GM21737 (cell line): Measurements from ENCODE around the gene TMC5.
"Not testable (repeated sequence)": the region's sequence is repeated elsewhere in the genome, so short reads cannot be mapped to it uniquely, and the experiment has no call there.

Source experiments
- ATAC-seq: cut with Tn5 transposase; IDR thresholded peaks from one replicate; pipeline ENCODE4 v1.9.1; 2021; ENCODE audit warnings: mild to moderate bottlenecking, moderate library complexity; ENCODE audit not compliant: unreplicated experiment

The TMC5 gene

GRCh38 chr16:19527161-19527560 lies 109.5 kb downstream of the TMC5 start:
- no peak for ATAC-seq

DNA sequence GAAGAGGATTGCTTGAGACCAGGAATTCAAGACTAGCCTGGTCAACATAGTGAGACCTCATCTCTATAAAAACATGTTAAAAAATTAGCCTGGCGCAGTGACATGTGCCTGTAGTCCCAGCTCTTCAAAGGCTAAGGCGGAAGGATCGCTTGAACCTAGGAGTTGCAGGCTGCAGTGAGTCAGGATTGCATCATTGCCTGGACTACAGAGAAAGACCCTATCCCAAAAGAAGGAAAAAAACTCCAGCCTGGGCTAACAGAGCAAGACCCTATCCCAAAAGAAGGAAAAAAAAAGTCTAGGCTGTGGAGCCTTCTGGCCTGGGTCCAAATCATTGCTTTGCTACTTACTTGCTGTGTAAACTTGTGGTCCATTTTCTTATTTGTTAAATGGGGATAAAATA lies 111.0 kb downstream of the TMC5 start:
- no peak for ATAC-seq

GRCh38 chr16:19532601-19533000 lies 114.9 kb downstream of the TMC5 start:
- ATAC-seq: no peak

DNA sequence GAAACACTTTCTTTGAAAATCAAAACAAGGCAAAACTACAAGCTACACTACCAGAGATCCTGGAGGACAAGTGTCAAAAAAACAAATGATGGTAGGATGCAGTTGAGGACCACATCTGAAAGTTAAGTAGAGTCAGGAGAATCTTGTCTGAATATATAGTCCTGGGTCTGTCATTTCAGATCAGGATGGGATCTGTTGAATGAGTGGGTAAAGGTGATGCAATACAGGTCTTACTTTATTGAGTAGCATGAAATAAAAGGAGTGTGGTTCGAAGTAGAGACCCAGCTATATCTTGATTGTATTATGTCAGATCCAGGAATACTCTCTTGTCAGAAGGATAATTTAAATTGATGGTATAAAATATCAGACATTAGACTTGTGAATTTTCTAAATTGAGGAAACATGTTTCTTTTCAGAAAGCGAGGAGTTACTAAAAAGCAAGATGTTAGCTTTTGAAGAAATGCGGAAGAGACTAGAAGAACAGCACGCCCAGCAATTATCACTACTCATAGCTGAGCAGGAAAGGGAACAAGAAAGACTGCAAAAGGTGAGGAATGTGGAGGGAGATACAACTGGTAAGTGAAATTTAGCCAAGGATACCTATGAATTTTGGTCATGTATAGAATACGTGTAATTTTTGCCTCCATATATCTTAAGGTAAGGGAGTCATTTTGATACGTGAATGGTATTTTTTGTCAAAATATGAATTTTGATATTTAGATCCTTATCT lies 122.7 kb downstream of the TMC5 start:
- no peak for ATAC-seq

GRCh38 chr16:19542138-19542821 lies 124.6 kb downstream of the TMC5 start:
- no peak for ATAC-seq

- not testable (repeated sequence) for ATAC-seq
Observed at GRCh38 chr16:19543278-19543996, 125.8 kb downstream of the TMC5 start.

DNA sequence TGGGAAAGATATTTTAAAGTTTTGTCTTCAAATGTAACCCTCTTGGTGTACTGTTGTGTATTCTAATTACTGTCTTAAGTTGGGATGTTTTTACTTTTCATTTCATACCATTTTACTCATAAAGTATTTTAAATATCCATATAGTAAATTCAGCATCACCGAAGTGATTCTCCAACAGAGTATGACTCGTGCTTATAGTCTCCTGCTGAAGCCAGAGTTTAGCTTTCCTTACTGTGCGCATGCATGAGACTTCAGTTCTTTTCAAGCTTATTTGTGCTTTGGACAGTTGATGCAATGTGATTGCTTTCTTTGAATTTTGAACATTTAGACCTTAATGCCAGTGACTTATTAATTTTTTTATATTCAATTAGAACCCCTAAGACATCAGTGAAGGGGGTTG lies 130.5 kb downstream of the TMC5 start:
- no peak for ATAC-seq
